ENCODE measurements around the gene RNF8.
A peak's percentile ranks its signal among the peaks of the same experiment; 100 is the strongest.
"Not testable (repeated sequence)": the region's sequence is repeated elsewhere in the genome, so short reads cannot be mapped to it uniquely, and the experiment has no call there.

The RNF8 gene, protein sequence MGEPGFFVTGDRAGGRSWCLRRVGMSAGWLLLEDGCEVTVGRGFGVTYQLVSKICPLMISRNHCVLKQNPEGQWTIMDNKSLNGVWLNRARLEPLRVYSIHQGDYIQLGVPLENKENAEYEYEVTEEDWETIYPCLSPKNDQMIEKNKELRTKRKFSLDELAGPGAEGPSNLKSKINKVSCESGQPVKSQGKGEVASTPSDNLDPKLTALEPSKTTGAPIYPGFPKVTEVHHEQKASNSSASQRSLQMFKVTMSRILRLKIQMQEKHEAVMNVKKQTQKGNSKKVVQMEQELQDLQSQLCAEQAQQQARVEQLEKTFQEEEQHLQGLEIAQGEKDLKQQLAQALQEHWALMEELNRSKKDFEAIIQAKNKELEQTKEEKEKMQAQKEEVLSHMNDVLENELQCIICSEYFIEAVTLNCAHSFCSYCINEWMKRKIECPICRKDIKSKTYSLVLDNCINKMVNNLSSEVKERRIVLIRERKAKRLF

DNA sequence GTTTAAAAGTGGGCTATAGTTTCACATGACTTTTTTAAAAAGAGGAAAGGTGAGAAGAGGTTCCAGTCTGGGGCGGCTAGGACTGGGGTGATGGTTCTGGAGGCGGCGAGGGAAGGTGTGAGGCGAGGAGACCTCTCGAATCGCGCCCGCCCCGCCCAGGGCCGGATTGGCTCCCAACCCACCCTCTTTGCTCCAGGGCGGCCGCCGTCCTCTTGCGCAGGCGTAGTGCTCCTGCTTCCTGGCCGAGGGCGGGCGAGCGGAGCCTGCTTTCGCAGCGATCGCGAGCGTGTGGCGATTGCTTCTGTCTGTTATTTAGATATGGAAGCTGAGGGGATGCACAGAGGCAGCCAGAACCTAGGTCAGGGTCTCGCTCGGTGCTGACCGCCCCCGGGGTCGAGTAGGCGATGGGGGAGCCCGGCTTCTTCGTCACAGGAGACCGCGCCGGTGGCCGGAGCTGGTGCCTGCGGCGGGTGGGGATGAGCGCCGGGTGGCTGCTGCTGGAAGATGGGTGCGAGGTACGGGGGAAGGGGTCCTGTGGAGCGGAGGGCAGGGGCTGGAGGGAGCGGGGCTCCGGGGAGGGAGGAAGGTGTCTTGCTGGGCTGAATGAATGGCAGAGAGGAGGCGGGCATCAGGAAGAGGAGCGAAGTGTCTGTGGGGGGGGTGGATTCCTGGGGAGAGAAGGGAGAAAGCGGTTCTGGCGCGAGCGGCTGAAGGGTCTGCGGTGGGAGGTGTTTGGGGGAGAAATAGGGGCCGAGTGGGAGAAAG is at the start of gene RNF8:
Gene RNF8 (plus strand): TSS at position 223 of the 765 bp plus-strand sequence. CDS start 182 bp downstream, at position 405.
- ATAC-seq (peak; percentile 96), DNase-seq (peak; percentile 96)

GRCh38 chr6:37304766-37305165 is 49.0 kb upstream of the RNF8 start:
- ATAC-seq = no peak
- no peak for DNase-seq

DNA sequence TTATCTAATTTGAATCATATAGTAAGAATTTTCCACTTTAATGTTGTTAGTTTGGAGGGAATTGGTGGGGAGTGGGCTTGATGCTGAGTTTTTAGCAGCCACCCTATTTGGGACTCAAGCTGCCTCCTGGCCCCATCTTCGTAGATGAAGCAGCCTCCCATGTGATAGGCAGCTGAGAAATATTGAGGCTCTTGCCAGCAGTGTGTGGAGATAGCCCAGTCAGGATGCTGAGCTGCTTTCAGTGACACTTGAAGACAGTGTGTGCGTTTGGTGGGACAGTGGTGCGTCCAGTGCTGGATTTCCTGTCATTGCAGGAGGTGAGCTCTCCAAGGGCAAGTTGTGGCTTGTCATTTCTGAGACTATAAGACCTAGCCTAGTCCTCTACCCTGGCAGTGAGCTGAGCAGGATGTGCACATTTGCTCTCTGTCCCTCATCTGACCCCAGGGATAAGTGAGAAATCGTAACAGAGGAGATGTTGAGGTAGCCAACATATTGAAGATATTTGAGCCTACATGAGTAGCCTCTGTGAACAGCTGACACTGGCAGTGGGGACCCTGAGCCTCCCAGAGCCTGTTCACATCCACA is 47.9 kb upstream of the RNF8 start:
- DNase-seq (no peak), ATAC-seq (no peak)

DNA sequence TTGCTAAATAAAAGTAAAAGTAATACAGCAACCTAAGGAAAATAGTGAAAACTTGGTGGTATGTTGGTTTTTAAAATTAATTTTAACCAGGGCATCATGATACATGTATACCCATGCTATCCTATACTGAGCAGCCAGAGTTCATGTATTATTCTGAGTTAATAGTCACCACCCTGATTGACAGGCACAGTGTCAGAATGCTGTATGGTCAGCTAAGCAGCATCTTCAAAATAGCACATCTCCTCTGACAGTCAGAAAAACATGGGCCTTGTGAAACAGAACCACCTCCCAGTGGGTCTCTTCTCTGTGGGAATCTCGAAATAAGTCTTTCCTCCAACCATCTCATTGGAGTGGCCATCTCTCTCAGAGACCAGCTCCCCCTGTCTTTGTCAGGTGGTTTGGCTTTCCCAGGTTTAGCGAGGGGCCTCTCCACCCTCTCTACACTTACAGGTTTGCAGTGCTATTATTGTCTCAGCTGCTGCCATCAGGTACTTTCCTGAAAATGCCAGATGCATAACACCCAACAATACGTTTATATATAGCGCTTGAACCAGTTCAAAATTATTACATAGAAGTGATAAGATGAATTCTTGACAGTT is 47.1 kb upstream of the RNF8 start:
- ATAC-seq (no peak), DNase-seq (no peak)

DNA sequence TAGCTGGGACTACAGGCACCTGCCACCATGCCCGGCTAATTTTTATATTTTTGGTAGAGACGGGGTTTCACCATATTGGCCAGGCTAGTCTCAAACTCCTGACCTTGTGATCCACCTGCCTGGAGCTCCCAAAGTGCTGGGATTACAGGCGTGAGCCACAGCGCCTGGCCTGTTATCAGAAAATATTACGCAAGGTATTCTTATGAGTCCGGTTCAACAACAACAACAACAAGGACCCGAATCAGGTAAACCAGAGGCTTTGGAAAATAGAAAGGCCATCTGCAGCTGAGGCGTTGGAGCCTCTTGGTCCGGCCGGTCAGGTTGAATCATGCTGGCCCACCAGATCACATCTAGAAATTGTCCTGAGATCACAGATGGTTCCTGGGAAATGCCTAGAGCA is 46.3 kb upstream of the RNF8 start:
- DNase-seq, ATAC-seq: not testable (repeated sequence)

DNA sequence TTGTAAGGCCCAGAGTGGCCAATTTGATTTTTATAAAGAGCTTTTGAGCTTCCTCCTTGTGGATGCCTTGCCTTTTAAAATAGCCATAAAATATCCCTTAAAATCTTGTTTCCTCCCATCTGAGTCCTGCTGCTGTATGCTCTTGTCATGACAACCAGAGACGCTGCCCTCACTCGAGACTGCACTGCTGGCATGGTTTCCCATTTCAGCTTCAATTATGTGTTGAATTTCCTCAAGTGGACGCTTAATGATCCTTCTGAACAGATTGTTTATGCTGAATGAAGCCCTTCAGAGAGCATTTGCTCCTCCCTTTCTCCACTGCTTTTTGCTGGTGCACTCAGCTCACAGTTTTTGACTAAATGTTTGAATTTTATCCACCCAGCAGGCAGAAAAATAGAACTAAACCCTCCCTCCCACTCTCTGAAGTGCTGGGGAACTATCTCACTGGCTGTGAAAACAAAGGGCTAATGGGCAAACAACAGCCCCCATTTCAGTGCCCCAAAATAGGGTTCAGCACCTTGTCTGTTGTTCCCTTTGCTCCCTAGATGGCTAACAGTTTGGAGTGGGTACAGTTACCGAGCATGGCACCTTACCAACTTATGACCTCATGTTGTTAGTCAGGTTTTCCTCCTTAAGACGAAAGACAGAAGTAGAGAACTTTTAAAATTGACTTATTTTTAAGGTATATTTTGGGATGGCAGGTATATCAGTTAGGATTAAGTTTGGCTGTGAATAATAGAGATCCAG is 45.5 kb upstream of the RNF8 start:
- no peak for ATAC-seq
- DNase-seq = no peak

GRCh38 chr6:37309046-37309445 is 44.7 kb upstream of the RNF8 start:
- ATAC-seq = no peak
- DNase-seq = no peak

- ATAC-seq = no peak
These were observed 44.1 kb upstream of the RNF8 start for GRCh38 chr6:37309692-37310091.

DNA sequence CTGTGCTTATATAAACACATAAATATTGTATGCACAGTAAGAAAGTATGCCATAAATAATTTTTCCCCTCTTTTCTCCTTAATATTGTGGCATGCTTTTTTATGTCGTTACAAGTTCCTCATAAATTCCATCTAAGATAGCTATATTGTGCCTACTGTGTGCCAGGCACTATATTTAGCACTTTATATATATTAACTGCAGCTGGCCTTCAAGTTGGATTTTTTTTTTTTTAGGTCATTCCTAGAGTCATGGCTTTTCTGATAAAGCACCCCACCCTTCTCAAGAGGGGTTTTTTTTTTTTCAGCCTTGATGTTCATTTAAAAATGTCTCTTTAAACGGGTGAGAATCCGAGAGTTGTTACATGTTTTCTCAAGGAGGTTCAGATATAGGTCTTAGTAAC is 42.8 kb upstream of the RNF8 start:
- DNase-seq (no peak), ATAC-seq (no peak)

More at GRCh38 chr6:37309692-37310091, 44.1 kb upstream of the RNF8 start:
- no peak for DNase-seq

GRCh38 chr6:37311741-37312473 is 41.9 kb upstream of the RNF8 start:
- ATAC-seq (no peak), DNase-seq (no peak)

- DNase-seq (no peak), ATAC-seq (no peak)
These were observed 39.9 kb upstream of the RNF8 start for GRCh38 chr6:37313723-37314486.

GRCh38 chr6:37314487-37315156 is 39.2 kb upstream of the RNF8 start:
- DNase-seq = peak; percentile 40

DNA sequence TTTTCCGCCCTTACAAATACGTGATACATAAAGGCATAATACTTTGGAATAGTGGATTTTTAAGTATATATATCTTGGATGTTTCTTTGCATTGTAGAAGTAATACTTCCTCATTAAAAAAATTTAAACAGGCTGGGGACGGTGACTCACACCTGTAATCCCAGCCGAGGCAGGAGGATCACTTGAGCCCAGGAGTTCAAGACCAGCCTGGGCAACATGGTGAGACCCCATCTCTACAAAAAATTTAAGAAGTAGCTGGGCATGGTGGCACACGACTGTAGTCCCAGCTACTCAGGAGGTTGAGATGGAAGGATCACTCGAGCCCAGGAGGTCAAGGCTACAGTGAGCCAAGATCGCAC is 38.6 kb upstream of the RNF8 start:
- DNase-seq (no peak), ATAC-seq (no peak)

More at GRCh38 chr6:37314487-37315156, 39.2 kb upstream of the RNF8 start:
- peak; percentile 71 for ATAC-seq

GRCh38 chr6:37316071-37316470 is 37.7 kb upstream of the RNF8 start:
- ATAC-seq (no peak), DNase-seq (no peak)

GRCh38 chr6:37317312-37318038 is 36.3 kb upstream of the RNF8 start:
- no peak for ATAC-seq
- no peak for DNase-seq

- ATAC-seq = no peak
- DNase-seq = no peak
These were observed 34.6 kb upstream of the RNF8 start for GRCh38 chr6:37319156-37319555.

DNA sequence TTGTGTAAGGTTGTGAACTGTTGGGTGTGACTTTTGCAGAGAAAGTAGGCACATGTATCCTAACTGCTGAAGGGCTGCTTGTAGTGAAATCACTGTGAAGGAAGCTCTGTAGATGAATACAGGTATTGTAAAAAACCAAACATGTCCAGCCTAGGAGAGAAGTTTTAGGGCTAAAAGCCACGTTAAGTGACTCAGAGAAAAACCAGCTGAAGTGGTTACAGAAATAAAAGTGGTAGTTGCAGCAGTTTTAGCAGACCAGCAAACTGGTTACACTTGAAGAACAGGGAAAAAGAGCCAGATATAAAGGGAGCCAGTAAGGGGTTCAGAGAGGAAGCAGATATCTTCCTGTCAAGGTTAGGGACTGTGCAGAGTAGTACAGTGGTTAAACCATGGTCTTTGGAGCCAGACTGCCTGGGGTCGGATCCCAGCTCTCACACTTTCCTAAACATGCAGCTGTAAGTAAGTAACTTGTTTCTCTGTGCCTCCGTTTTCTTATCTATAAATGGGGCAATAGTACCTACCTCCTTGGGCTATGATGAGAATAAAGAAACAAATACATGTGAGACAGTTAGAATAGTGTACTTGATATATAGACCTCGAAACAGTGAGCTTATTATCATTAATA is 33.8 kb upstream of the RNF8 start:
- DNase-seq = no peak
- ATAC-seq = no peak

- ATAC-seq (no peak), DNase-seq (no peak)
These were observed 33.1 kb upstream of the RNF8 start for GRCh38 chr6:37320646-37321045.

GRCh38 chr6:37321101-37321500 is 32.7 kb upstream of the RNF8 start:
- no peak for DNase-seq
- ATAC-seq = no peak

Measured in stimulated activated naive CD8-positive, alpha-beta T cell treated with anti-CD3 and anti-CD28 coated beads, Interleukin-15, Interleukin-2, amounts not matched to agents 100 U/mL and 50 U/mL, for 24 hours (primary cell).